GM19395 (cell line): ENCODE results near the gene MPND.

Experiments used
- ATAC-seq: cut with Tn5 transposase; IDR thresholded peaks from one replicate; pipeline ENCODE4 v1.9.1; 2021; ENCODE audit warnings: mild to moderate bottlenecking, moderate library complexity; ENCODE audit not compliant: unreplicated experiment

The MPND gene

DNA sequence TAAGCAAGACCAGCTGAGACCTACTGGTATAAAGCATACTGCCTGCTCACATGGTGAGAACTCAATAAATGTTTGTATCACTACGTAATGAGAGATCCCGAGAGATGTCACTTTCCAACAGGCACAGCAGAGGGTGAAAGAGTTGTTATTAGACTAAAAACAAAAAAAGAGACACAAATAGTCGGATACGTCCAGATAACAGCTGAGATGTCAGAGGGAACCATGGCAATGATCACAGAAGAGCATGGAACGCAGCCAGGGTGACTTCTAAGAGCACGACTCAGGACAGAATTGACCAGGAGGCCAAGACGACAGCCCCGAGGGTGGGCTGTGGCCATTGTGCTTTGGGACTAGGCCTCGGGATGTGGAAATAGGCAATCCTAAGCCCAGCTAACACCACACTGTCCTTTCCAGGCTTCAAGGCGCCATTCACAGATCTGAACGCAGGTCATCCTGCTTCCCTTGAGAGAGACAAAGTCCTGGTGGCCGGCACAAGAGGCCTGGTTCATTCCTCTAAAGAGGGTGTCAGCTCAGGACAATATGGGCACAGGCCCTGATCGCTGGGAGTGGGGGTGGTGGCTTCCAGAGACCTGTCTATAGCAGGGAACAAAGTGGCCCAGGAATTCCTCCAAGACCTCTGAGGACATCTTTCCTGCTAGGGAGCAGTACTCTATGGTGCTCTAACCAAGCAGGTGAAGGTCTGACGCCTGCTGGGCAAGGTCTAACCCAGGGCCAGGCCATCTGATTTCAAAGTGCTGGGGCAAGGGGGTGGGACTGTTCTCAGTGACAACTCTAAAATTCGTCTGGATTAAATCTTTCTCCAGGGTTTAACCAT is 53.8 kb downstream of the MPND start:
- no peak for ATAC-seq

DNA sequence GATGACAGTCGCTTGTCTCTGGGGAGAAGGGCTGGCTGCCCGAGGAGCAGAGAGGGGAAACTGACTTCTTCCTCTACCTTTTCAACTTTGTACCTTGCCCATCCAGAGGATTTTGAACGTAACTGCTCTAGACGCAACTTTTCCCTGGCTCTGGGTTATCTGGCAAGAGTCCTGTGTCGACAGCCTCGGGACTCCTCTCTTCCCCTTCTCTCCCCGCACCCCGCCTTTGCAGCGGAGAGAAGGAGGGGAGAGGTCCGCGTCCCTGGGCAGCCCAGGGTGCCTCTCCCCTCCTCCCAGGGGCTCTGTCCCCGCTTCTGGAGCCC is 56.4 kb downstream of the MPND start:
- no peak for ATAC-seq

DNA sequence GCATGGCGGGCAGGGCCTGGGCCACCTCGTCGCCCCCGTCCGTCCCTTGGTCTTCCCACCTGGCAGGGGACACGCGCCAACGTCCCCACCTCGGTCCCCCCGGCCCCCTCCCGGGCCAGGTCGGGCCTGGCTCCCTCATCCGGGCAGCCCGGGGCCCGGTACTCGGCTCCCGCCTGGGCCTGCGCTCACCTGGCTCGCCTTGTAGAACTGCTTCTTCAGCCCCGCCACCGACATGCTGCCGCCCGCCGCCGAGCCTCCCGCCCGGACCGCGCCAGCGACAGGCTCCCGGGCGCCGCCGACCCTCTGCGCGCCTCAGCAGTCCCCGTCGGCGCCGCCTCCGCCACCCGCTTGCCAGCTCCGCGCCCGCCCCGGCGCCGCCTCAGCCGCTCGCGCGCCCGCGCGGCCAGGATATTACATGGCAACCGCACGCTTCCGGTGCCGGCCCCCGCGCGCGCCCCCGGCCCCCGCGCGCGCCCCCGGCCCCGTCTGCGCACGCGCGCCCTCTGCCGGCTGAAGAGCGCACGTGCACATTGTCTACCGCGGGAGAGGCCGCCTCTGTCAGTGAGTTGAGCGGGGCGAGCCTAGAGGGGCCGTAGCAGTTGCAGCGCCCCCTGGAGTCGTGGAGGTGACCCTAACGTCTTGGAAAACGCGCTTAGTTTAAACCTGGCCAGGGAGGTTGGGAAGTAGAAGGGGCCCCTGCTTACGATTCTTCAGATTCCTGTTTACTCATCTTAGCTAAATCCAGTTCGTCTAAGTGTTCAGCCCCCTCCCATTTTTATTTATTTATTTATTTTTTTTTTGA is 57.0 kb downstream of the MPND start, which contains the start of gene SH3GL1:
SH3GL1 (minus strand) TSS at position 413 of the 802 bp plus-strand sequence; CDS start at position 234, 179 bp downstream.
- peak; percentile 55 for ATAC-seq

DNA sequence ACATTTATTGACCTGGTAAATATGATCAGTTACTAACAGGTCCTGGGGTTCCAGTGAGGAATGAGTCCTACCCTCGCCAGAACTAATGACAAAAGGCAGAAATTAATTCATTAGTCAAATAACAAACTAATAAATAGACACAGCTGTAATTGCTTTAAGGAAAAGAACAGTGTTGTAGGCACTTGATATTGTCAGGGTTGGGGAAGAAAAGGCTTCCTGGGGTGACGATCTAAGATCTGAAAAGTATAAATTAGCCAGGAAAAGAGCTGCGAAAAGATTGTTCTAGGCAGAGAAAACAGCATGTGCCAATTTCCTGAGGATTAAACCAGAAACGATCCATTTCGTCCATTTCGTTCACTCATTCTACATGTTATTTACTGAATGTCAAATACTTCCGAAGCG is 58.4 kb downstream of the MPND start:
- ATAC-seq = no peak

DNA sequence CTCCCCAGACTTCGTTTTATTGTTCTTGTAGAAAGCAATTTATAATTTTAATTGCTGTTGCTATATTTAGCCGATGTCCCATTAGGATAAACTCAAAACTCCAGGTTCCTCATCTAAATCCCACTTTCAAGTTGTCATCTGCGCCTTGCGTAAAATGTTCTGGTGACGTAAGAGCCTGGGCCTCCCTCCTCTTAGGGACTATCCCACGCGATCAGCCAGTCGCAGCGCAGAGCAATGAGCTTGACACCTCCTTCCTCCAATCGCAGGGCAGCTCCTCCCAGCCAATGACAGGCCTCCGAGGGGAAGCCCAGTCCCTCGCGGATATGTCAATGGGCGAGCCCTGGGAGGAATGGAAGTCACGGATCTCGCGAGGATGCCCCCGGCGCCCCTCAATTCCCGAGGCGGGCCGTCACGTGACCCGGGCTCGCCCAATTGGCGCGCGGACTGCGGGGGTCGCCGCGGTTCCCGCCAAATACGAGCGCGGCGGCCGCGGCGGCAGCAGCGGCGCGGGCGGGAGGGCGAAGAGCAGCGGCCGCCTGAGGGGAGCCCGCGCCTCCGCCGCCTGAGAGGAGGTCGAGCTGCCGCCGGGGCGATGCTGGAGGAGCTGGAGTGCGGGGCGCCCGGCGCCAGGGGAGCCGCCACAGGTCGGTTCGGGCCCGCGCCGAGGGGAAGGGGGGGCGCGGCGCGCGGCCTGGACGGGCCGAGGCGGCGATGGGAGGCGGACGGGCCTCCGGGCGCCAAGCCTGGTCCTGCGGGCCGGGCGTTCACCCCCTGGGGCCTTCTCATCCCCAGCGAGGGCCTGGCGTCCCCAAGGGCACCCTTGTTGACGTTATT is 59.0 kb downstream of the MPND start, which contains the start of gene CHAF1A:
CHAF1A (plus strand) TSS at position 470 of the 834 bp plus-strand sequence; CDS start at position 593, 123 bp downstream.
- peak; percentile 78 for ATAC-seq

DNA sequence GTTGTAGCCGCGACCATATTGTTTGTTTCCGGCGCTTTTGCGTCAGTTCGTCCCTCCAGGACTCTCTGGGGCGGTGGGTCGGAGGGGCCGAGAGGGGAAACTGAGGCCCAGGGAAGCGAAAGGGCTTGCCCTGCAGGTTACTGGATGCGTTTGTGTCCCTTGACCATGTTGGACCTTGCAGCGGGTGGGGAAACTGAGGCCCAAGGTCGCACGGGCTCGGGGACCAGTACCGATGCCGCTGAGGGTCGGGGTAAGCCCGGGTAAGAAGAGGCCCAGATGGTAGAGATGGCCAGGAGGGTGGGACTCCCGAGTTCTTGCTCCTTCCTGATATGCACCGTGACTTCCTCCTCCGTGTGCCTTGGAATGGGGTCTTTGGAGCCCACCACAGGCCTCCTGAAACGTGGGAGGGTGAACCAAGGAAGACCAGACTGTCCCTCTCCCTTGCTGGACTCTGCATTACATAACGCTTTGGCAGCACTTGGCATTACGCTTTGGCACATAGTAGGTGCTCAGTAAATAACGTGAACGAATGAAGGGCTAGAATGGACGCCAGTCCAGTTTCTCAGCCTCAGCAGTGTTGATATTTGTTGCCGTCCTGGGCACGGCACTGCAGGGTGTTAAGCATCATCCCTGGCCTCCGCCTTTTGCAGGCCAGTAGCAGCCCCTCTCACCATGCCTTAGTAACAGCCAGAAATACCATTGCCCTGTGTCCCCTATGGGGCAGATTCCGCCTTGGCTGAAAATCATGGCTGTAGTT is 59.8 kb downstream of the MPND start:
- no peak for ATAC-seq

DNA sequence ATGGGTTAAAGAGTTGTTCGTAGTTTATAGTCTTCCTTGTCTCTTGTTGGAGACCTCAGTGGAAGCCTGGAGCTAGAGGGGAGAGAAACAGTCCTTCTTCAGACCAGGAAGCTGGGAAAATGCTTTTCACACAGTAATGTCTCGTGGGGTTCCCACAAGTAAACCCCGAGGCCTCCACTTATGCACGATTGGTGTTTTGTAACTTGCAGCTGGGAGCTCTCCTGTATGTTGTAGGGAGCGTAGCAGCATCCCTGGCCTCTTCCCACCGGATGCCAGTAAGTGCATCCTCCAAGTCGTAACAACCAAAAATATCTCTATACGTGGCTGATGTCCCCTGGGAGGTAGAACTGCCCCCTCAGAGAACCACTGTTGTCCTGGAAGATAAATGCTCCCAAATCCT is 62.6 kb downstream of the MPND start:
- no peak for ATAC-seq

DNA sequence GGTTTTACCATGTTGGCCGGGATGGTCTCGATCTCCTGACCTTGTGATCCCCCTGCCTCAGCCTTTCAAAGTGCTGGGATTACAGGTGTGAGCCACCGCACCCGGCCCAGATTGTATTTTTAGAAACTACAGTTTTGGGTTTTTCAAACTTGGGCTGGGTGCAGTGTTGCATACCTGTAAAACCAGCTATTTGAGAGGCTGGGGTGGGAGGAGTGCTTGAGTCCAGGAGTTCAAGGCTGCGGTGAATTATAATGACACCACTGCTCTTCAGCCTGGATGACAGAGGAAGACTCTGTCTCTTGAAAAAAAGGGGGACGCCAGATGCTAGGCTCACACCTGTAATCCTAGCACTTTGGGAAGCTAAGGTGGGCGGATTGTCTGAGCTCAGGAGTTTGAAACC is 63.3 kb downstream of the MPND start:
- ATAC-seq = no peak

DNA sequence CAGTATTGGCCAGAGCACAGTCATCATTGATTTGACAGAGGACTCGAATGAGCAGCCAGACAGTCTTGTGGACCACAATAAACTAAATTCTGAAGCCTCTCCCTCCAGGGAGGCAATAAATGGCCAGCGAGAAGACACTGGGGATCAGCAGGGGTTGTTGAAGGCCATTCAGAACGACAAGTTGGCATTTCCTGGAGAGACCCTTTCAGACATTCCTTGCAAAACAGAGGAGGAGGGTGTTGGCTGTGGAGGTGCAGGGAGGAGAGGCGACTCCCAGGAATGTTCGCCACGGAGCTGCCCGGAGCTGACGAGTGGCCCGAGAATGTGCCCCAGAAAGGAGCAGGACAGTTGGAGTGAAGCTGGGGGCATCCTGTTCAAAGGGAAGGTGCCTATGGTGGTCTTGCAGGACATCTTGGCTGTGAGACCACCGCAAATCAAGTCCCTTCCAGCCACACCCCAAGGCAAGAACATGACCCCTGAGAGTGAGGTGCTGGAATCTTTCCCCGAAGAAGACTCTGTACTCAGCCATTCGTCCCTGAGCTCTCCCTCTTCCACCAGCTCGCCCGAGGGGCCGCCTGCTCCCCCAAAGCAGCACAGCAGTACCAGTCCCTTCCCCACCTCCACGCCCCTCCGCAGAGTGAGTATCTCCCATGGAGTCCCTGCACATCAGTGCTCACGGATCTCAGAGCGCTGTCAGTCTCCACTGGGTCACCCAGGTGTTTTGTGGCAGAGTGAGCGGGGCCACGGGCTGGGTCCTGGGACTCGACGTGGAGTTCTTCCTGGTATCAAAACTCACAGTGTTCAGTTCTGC is 66.0 kb downstream of the MPND start:
- ATAC-seq = no peak
